Adrenal gland (tissue), 12 donors: ENCODE measurements around the gene GALNT1. TPM values are rescaled to one million over a fixed set of nuclear protein-coding genes. Genes with fewer than 3 reads are reported as not detected.

Experiments
- DNase-seq, 7 donors: peaks; one replicate each; pipeline ENCODE4 v3.0.0-alpha.2; 2019 to 2020
- H3K27ac ChIP-seq, 5 donors: fragments of 200-600 bp; sonication (generic) in 4 of 5; 1 replicate in 3 of 5; 2 replicates in 2 of 5; pipeline versions ENCODE4 v1.5.1 to v1.8.0; 2016 to 2020; ENCODE audit warnings: mild to moderate bottlenecking in 1 of 5
- H3K27me3 ChIP-seq: fragments of 200-600 bp; 2 replicates; pipeline ENCODE4 v1.8.0; 2021
- H3K36me3 ChIP-seq, 2 donors: fragments of 200-600 bp; replicated peaks in 1 of 2; 1 replicate in 1 of 2; 2 replicates in 1 of 2; pipeline versions ENCODE4 v1.5.1 to v1.8.0; 2018 to 2022
- H3K4me1 ChIP-seq, 2 donors: fragments of 200-600 bp; replicated peaks in 1 of 2; 1 replicate in 1 of 2; 2 replicates in 1 of 2; pipeline versions ENCODE4 v1.5.1 to v1.8.0; 2018 to 2021
- H3K4me3 ChIP-seq, 4 donors: fragments of 200-600 bp; sonication (generic) in 3 of 4; one replicate each; pipeline ENCODE4 v1.5.1; 2016 to 2018
- H3K9me3 ChIP-seq, 3 donors: fragments of 200-600 bp; sonication (generic) in 1 of 3; replicated peaks in 1 of 3; 1 replicate in 2 of 3; 2 replicates in 1 of 3; pipeline versions ENCODE4 v1.5.1 to v1.8.0; 2016 to 2021
- CTCF ChIP-seq, 6 experiments: fragments of 450-650 bp in 4 of 6; fragments of 200-600 bp in 2 of 6; sonication (generic) in 1 of 6; IDR thresholded peaks; 1 replicate in 5 of 6; 2 replicates in 1 of 6; pipeline versions ENCODE4 v1.5.1 to v1.8.0; 2016 to 2021; ENCODE audit warnings: antibody characterized with exemption in 6 of 6, mild to moderate bottlenecking in 2 of 6, moderate library complexity in 1 of 6
- POLR2A ChIP-seq, 2 donors: fragments of 450-650 bp; IDR thresholded peaks; one replicate each; pipeline ENCODE4 v1.6.1; 2017; ENCODE audit warnings: antibody characterized with exemption in 2 of 2, mild to moderate bottlenecking in 2 of 2, moderate library complexity in 1 of 2
- WGBS, 4 donors: extraction: QIAGEN DNeasy Blood & Tissue Kit in 2 of 4; methylation state at CpG; one replicate each; pipeline versions ENCODE4 v1.1.5 to v1.1.7; 2013 to 2017; 5-methylcytosine and 5-hydroxymethylcytosine counted together
- intact Hi-C, 2 donors: fragments of 100-400 bp; cut with DNase I; formaldehyde crosslinking; loops; one replicate each; pipeline versions ENCODE4 v1.14.1 to v1.15.0; 2022 to 2023
- polyA plus RNA-seq, 3 donors: library from polyadenylated mRNA; stranded (reverse); fragments of 200-250 nt in 2 of 3; fragments of 350-450 nt in 1 of 3; fragmentation: Illumina TruSeq in 1 of 3; extraction: RNeasy Lipid Tissue Mini Kit (QIAGEN cat#74804) in 1 of 3; gene quantifications; one replicate each; pipeline ENCODE4 v1.2.3, GENCODE V29; 2013 to 2014
- total RNA-seq, 9 donors: library from RNA; depleted of rRNA in 4 of 9; stranded (reverse); fragments of >200 nt in 4 of 9; fragments of 120-200 nt in 1 of 9; fragmentation: NEBNext Ultra II Directional in 1 of 9; extraction: Animal tissue kit (Norgen Biotek cat#: 25700) in 1 of 9; gene quantifications; one replicate each; pipeline versions ENCODE4 v1.1.0 to v1.2.4, GENCODE V29; 2013 to 2023
- donor health status: healthy with polysubstance abuse.
- donor health status: Bipolar disorder and iron deficiency.
- donor health status: DM: yes; HTN: yes; CAD: no.
- donor health status: DM: no; HTN: no; CAD: no.
- donor health status: DM: no; HTN: no; CAD: no.
- donor health status: DM: yes; HTN: yes; CAD: no.

The GALNT1 gene
- total and polyA plus RNA-seq, 12 donors = 9.7 to 130 (median 65.4) TPM

GRCh38 chr18:35695384-35695783 lies 113.8 kb downstream of the GALNT1 start:
- Histone ChIP-seq H3K36me3 (peaks cover 0 to 3% of the 10 kb centered on the region in 2 donors), H3K27me3 (no peaks in the 10 kb centered on the region), H3K9me3 (no peaks in the 10 kb centered on the region), H3K4me3 (no peak overlapping the region), H3K27ac (no peak overlapping the region), H3K4me1 (no peaks in the 10 kb centered on the region)
- intact Hi-C loops = no loop called here
- no peak for TF ChIP-seq POLR2A (IDR thresholded peaks at IDR 0.05)
- TF ChIP-seq CTCF (IDR thresholded peaks at IDR 0.05) = no peak
- DNase-seq = no peak
- 86 to 100% (median 94%) methylated on average over 1 of the region's 1 CpG for WGBS, 4 donors

GRCh38 chr18:35695803-35696202 lies 114.3 kb downstream of the GALNT1 start:
- 73 to 94% (median 90%) methylated on average over 8 of the region's 8 CpGs for WGBS, 4 donors
- TF ChIP-seq POLR2A (IDR thresholded peaks at IDR 0.05) (no peak), CTCF (IDR thresholded peaks at IDR 0.05) (no peak)
- peaks cover 0 to 3% of the 10 kb centered on the region in 2 donors for H3K36me3 ChIP-seq
- DNase-seq = no peak
- no peak overlapping the region for H3K27ac ChIP-seq
- H3K4me3 ChIP-seq = no peak overlapping the region
- no peaks in the 10 kb centered on the region for H3K9me3 ChIP-seq
- H3K27me3 ChIP-seq = no peaks in the 10 kb centered on the region
- intact Hi-C loops = no loop called here
- no peaks in the 10 kb centered on the region for H3K4me1 ChIP-seq

- DNase-seq = no peak
- Histone ChIP-seq H3K4me1 (no peaks in the 10 kb centered on the region), H3K36me3 (peaks cover 0 to 3% of the 10 kb centered on the region in 2 donors), H3K9me3 (no peaks in the 10 kb centered on the region), H3K4me3 (no peak overlapping the region), H3K27ac (no peak overlapping the region), H3K27me3 (no peaks in the 10 kb centered on the region)
- no peak for TF ChIP-seq CTCF (IDR thresholded peaks at IDR 0.05)
- no peak for TF ChIP-seq POLR2A (IDR thresholded peaks at IDR 0.05)
- 90 to 97% (median 92%) methylated on average over 3 of the region's 3 CpGs for WGBS, 4 donors
- intact Hi-C loops = no loop called here
Measured at GRCh38 chr18:35696307-35696706, 114.8 kb downstream of the GALNT1 start.

- H3K27me3 ChIP-seq = no peaks in the 10 kb centered on the region
Measured at GRCh38 chr18:35697869-35698268, 116.3 kb downstream of the GALNT1 start.

More at GRCh38 chr18:35697869-35698268, 116.3 kb downstream of the GALNT1 start:
- WGBS, 4 donors = 92 to 97% (median 95%) methylated on average over 7 of the region's 7 CpGs
- TF ChIP-seq POLR2A (IDR thresholded peaks at IDR 0.05) = no peak
- TF ChIP-seq CTCF (IDR thresholded peaks at IDR 0.05) = no peak
- no peaks in the 10 kb centered on the region for H3K36me3 ChIP-seq
- H3K4me1 ChIP-seq = no peaks in the 10 kb centered on the region
- H3K9me3 ChIP-seq = no peaks in the 10 kb centered on the region
- no peak for DNase-seq
- H3K4me3 ChIP-seq = no peak overlapping the region
- intact Hi-C loops = no loop called here
- no peak overlapping the region for H3K27ac ChIP-seq
